Measurements from ENCODE around the gene DENND4C.
"Not testable (repeated sequence)": the region's sequence is repeated elsewhere in the genome, so short reads cannot be mapped to it uniquely, and the experiment has no call there.

The DENND4C gene

GRCh38 chr9:19376931-19377330, 146.4 kb downstream of the DENND4C start:
- peaks cover 72% of the 10 kb centered on the region for H3K36me3 ChIP-seq (replicated peaks)

GRCh38 chr9:19378164-19378563, 147.7 kb downstream of the DENND4C start:
- peaks cover 68% of the 10 kb centered on the region for H3K36me3 ChIP-seq (replicated peaks)
- in situ Hi-C loops (cut with MboI; ENCODE audit: low sequenced_read_pairs): no loop called here

More at GRCh38 chr9:19376931-19377330, 146.4 kb downstream of the DENND4C start:
- H3K4me1 ChIP-seq: peaks cover 16% of the 10 kb centered on the region
- in situ Hi-C loops (cut with MboI; ENCODE audit: low sequenced_read_pairs): no loop called here
- H3K27me3 ChIP-seq (ENCODE audit: low read depth): no peaks in the 10 kb centered on the region
- H3K4me3 ChIP-seq: no peak overlapping the region; the same call in 1 of the 2 replicates
- DNase-seq (ENCODE audit: low spot score in 2 of 2): no peak
- no peaks in the 10 kb centered on the region for H3K9me3 ChIP-seq

GRCh38 chr9:19378647-19379046, 148.2 kb downstream of the DENND4C start:
- peaks cover 63% of the 10 kb centered on the region for H3K36me3 ChIP-seq (replicated peaks)
- DNase-seq (ENCODE audit: low spot score in 2 of 2): peak in 1 of 2 experiments; percentile 19
- H3K4me1 ChIP-seq: peaks cover 16% of the 10 kb centered on the region
- H3K9me3 ChIP-seq: no peaks in the 10 kb centered on the region
- no peaks in the 10 kb centered on the region for H3K27me3 ChIP-seq (ENCODE audit: low read depth)
- in situ Hi-C loops (cut with MboI; ENCODE audit: low sequenced_read_pairs): no loop called here
- peak overlapping the region; percentile 88 for H3K4me3 ChIP-seq

More at GRCh38 chr9:19378164-19378563, 147.7 kb downstream of the DENND4C start:
- Histone ChIP-seq H3K9me3 (no peaks in the 10 kb centered on the region), H3K4me3 (peak overlapping the region; percentile 88), H3K27me3 (ENCODE audit: low read depth) (no peaks in the 10 kb centered on the region), H3K4me1 (peaks cover 16% of the 10 kb centered on the region)
- DNase-seq (ENCODE audit: low spot score in 2 of 2): peak in 1 of 2 experiments; percentile 17

- no peak for DNase-seq (ENCODE audit: low spot score in 2 of 2)
Observed at GRCh38 chr9:19379283-19379682, 148.8 kb downstream of the DENND4C start.

GRCh38 chr9:19379697-19380046, 149.2 kb downstream of the DENND4C start:
- no peak for DNase-seq (ENCODE audit: low spot score in 2 of 2)
- in situ Hi-C loops (cut with MboI; ENCODE audit: low sequenced_read_pairs): no loop called here
- Histone ChIP-seq H3K4me1 (peaks cover 16% of the 10 kb centered on the region), H3K4me3 (peak overlapping the region; percentile 88), H3K36me3 (replicated peaks) (peaks cover 53% of the 10 kb centered on the region), H3K27me3 (ENCODE audit: low read depth) (no peaks in the 10 kb centered on the region), H3K9me3 (no peaks in the 10 kb centered on the region)

More at GRCh38 chr9:19379283-19379682, 148.8 kb downstream of the DENND4C start:
- Histone ChIP-seq H3K4me1 (peaks cover 16% of the 10 kb centered on the region), H3K9me3 (no peaks in the 10 kb centered on the region), H3K36me3 (replicated peaks) (peaks cover 57% of the 10 kb centered on the region), H3K27me3 (ENCODE audit: low read depth) (no peaks in the 10 kb centered on the region), H3K4me3 (peak overlapping the region; percentile 88)
- in situ Hi-C loops (cut with MboI; ENCODE audit: low sequenced_read_pairs): no loop called here

- H3K27me3 ChIP-seq (ENCODE audit: low read depth): no peaks in the 10 kb centered on the region
- peaks cover 42% of the 10 kb centered on the region for H3K36me3 ChIP-seq (replicated peaks)
- in situ Hi-C loops (cut with MboI; ENCODE audit: low sequenced_read_pairs): no loop called here
- DNase-seq (ENCODE audit: low spot score in 2 of 2): no peak
- H3K4me3 ChIP-seq: peak overlapping the region; percentile 88
- H3K4me1 ChIP-seq: peaks cover 16% of the 10 kb centered on the region
- no peaks in the 10 kb centered on the region for H3K9me3 ChIP-seq
Observed at GRCh38 chr9:19380826-19381075, 150.3 kb downstream of the DENND4C start.

- Histone ChIP-seq H3K9me3 (no peaks in the 10 kb centered on the region), H3K4me1 (peaks cover 16% of the 10 kb centered on the region), H3K27me3 (ENCODE audit: low read depth) (no peaks in the 10 kb centered on the region), H3K36me3 (replicated peaks) (peaks cover 33% of the 10 kb centered on the region), H3K4me3 (no peak overlapping the region)
- no peak for DNase-seq (ENCODE audit: low spot score in 2 of 2)
- in situ Hi-C loops (cut with MboI; ENCODE audit: low sequenced_read_pairs): no loop called here
Observed at GRCh38 chr9:19381656-19382055, 151.2 kb downstream of the DENND4C start.

- H3K4me1 ChIP-seq; in situ Hi-C loops (cut with MboI; ENCODE audit: low sequenced_read_pairs); H3K9me3 ChIP-seq; H3K36me3 ChIP-seq (replicated peaks); H3K4me3 ChIP-seq; DNase-seq (ENCODE audit: low spot score in 2 of 2); H3K27me3 ChIP-seq (ENCODE audit: low read depth): not testable (repeated sequence)
Observed at GRCh38 chr9:19385212-19385611, 154.7 kb downstream of the DENND4C start.

GRCh38 chr9:19385786-19386501, 155.5 kb downstream of the DENND4C start:
- Histone ChIP-seq H3K4me1 (no peaks in the 10 kb centered on the region), H3K4me3 (no peak overlapping the region), H3K27me3 (ENCODE audit: low read depth) (no peaks in the 10 kb centered on the region), H3K9me3 (no peaks in the 10 kb centered on the region), H3K36me3 (replicated peaks) (no peaks in the 10 kb centered on the region)
- in situ Hi-C loops (cut with MboI; ENCODE audit: low sequenced_read_pairs): no loop called here
- no peak for DNase-seq (ENCODE audit: low spot score in 2 of 2)

- H3K36me3 ChIP-seq (replicated peaks): no peaks in the 10 kb centered on the region
- no peak overlapping the region for H3K4me3 ChIP-seq
- H3K9me3 ChIP-seq: no peaks in the 10 kb centered on the region
- no peaks in the 10 kb centered on the region for H3K4me1 ChIP-seq
- no peak for DNase-seq (ENCODE audit: low spot score in 2 of 2)
- in situ Hi-C loops (cut with MboI; ENCODE audit: low sequenced_read_pairs): no loop called here
- H3K27me3 ChIP-seq (ENCODE audit: low read depth): no peaks in the 10 kb centered on the region
Observed at GRCh38 chr9:19386502-19387044, 156.1 kb downstream of the DENND4C start.

- Histone ChIP-seq H3K27me3 (ENCODE audit: low read depth) (no peaks in the 10 kb centered on the region), H3K4me3 (no peak overlapping the region), H3K4me1 (no peaks in the 10 kb centered on the region), H3K36me3 (replicated peaks) (no peaks in the 10 kb centered on the region), H3K9me3 (no peaks in the 10 kb centered on the region)
- in situ Hi-C loops (cut with MboI; ENCODE audit: low sequenced_read_pairs): no loop called here
- no peak for DNase-seq (ENCODE audit: low spot score in 2 of 2)
Observed at GRCh38 chr9:19387317-19387716, 156.8 kb downstream of the DENND4C start.

GRCh38 chr9:19389539-19389938, 159.0 kb downstream of the DENND4C start:
- in situ Hi-C loops (cut with MboI; ENCODE audit: low sequenced_read_pairs); H3K9me3 ChIP-seq; H3K36me3 ChIP-seq (replicated peaks); H3K27me3 ChIP-seq (ENCODE audit: low read depth); H3K4me3 ChIP-seq; H3K4me1 ChIP-seq; DNase-seq (ENCODE audit: low spot score in 2 of 2): not testable (repeated sequence)

- H3K4me3 ChIP-seq: no peak overlapping the region
- H3K36me3 ChIP-seq (replicated peaks): no peaks in the 10 kb centered on the region
- in situ Hi-C loops (cut with MboI; ENCODE audit: low sequenced_read_pairs): no loop called here
- no peaks in the 10 kb centered on the region for H3K4me1 ChIP-seq
- no peaks in the 10 kb centered on the region for H3K27me3 ChIP-seq (ENCODE audit: low read depth)
- no peaks in the 10 kb centered on the region for H3K9me3 ChIP-seq
- DNase-seq (ENCODE audit: low spot score in 2 of 2): no peak
Observed at GRCh38 chr9:19397845-19398244, 167.4 kb downstream of the DENND4C start.

- DNase-seq (ENCODE audit: low spot score in 2 of 2); in situ Hi-C loops (cut with MboI; ENCODE audit: low sequenced_read_pairs); H3K36me3 ChIP-seq (replicated peaks); H3K27me3 ChIP-seq (ENCODE audit: low read depth); H3K4me3 ChIP-seq; H3K4me1 ChIP-seq; H3K9me3 ChIP-seq: not testable (repeated sequence)
Observed at GRCh38 chr9:19403231-19403630, 172.7 kb downstream of the DENND4C start.

Measured in HAP-1 (cell line).